Measurements from ENCODE around the gene RBBP6. TPM values are rescaled to one million over a fixed set of nuclear protein-coding genes. Genes with fewer than 3 reads are reported as not detected.

Gene RBBP6
- polyA plus RNA-seq, 2 of the 4 experiments (the other 2 are of a cell fraction) = 25.0 to 49.3 TPM

DNA sequence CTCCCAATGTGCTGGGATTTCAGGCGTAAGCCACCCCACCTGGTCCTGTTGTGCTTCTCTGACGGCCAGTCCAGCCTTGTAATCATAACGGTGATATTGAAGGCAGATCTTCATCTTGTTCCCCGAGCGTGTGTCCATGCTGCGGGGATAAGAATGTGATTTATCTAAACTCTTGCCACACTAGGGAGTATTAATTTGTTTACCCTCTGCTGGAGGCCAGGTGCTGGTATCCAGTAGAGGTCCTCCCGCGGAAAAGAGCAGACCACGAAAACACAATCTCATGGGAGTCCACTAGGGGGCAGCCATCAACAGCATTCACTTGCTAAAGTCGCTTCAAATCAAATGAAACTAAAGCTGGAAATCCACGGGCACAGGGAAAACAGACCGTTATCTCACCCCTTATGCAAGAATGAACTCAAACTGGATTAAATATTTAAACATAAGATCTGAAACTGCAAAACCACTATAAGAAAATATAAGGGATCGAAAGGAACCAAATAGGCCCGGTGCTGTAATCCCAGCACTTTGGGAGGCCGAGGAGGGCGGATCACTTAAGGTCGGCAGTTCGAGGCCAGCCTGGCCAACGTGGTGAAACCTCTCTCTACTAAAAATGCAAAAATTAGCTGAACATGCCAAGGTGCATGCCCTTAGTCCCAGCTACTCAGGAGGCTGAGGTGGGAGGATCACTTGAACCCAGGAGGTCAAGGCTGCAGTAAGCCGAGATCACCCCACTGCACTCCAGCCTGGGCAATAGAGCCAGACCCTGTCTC lies 22.3 kb upstream of the RBBP6 start:
- TF ChIP-seq, protein P1, sequence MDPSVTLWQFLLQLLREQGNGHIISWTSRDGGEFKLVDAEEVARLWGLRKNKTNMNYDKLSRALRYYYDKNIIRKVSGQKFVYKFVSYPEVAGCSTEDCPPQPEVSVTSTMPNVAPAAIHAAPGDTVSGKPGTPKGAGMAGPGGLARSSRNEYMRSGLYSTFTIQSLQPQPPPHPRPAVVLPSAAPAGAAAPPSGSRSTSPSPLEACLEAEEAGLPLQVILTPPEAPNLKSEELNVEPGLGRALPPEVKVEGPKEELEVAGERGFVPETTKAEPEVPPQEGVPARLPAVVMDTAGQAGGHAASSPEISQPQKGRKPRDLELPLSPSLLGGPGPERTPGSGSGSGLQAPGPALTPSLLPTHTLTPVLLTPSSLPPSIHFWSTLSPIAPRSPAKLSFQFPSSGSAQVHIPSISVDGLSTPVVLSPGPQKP (IDR thresholded peaks at IDR 0.05; ENCODE audit: low read depth, low read length) = no peak
- TF ChIP-seq JUNB (IDR thresholded peaks at IDR 0.05) (no peak), SMC3 (IDR thresholded peaks at IDR 0.05) (peak; percentile 83), KDM1A (IDR thresholded peaks at IDR 0.05; ENCODE audit: low read depth) (0 out of 2 replicates have a peak, but pooled peaks have one; percentile 45), FOSL2 (IDR thresholded peaks at IDR 0.05) (no peak), FOSL2 (CRISPR knock-in tag; IDR thresholded peaks at IDR 0.05) (no peak), RAD21 (conservative IDR thresholded peaks at IDR 0.05 in 1 of 2, IDR thresholded peaks at IDR 0.05 in 1 of 2) (peak; percentile 86 to 90), NFE2L2 (conservative IDR thresholded peaks at IDR 0.05; ENCODE audit: low read length) (no peak), RFX5 (IDR thresholded peaks at IDR 0.05) (peak; percentile 50; the same call in 1 of the 2 replicates), CHD4 (IDR thresholded peaks at IDR 0.05; ENCODE audit: borderline replicate concordance) (peak; percentile 88; the same call in 1 of the 2 replicates), RNF2 (IDR thresholded peaks at IDR 0.05; ENCODE audit: borderline replicate concordance, low read depth) (no peak), HDAC2 (IDR thresholded peaks at IDR 0.05) (peak; percentile 66; the same call in 1 of the 2 replicates), RCOR1 (IDR thresholded peaks at IDR 0.05; ENCODE audit: low read depth, low read length) (no peak)
- TF ChIP-seq, protein P2, sequence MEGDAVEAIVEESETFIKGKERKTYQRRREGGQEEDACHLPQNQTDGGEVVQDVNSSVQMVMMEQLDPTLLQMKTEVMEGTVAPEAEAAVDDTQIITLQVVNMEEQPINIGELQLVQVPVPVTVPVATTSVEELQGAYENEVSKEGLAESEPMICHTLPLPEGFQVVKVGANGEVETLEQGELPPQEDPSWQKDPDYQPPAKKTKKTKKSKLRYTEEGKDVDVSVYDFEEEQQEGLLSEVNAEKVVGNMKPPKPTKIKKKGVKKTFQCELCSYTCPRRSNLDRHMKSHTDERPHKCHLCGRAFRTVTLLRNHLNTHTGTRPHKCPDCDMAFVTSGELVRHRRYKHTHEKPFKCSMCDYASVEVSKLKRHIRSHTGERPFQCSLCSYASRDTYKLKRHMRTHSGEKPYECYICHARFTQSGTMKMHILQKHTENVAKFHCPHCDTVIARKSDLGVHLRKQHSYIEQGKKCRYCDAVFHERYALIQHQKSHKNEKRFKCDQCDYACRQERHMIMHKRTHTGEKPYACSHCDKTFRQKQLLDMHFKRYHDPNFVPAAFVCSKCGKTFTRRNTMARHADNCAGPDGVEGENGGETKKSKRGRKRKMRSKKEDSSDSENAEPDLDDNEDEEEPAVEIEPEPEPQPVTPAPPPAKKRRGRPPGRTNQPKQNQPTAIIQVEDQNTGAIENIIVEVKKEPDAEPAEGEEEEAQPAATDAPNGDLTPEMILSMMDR (IDR thresholded peaks at IDR 0.05) = peak; percentile 94
- TF ChIP-seq, protein P3, sequence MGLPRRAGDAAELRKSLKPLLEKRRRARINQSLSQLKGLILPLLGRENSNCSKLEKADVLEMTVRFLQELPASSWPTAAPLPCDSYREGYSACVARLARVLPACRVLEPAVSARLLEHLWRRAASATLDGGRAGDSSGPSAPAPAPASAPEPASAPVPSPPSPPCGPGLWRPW (IDR thresholded peaks at IDR 0.05) = no peak
- Histone ChIP-seq H3K27ac (peak overlapping the region in 1 of 2 experiments; percentile 74; a peak in 3 of 6 replicates), H3K4me3 (peak overlapping the region; percentile 31), H3K4me2 (peak overlapping the region; percentile 59), H3K4me1 (no peaks in the 10 kb centered on the region), H3K9me3 (no peaks in the 10 kb centered on the region)
- 13% methylated on average over 20 of the region's 20 CpGs for WGBS (ENCODE audit: missing lambda C conversion rate)
- no peak for FAIRE-seq
- ChIA-PET CTCF (interaction anchor here (0.6 to 5.6 kb wide), 39 partner anchors 9 to 1444 kb away, joined by 3 to 67 read pairs (median 3); partner anchors contain the start of gene RBBP6), POLR2A (interaction anchor here (1.0 kb wide), 1 partner anchor 22 kb away, joined by 5 read pairs; the partner anchor contains the start of gene RBBP6)
- peak; percentile 91 to 94 for ATAC-seq
- DNase-seq (ENCODE audit: low read depth in 1 of 2, low spot score in 1 of 2) = peak; percentile 74 to 91

DNA sequence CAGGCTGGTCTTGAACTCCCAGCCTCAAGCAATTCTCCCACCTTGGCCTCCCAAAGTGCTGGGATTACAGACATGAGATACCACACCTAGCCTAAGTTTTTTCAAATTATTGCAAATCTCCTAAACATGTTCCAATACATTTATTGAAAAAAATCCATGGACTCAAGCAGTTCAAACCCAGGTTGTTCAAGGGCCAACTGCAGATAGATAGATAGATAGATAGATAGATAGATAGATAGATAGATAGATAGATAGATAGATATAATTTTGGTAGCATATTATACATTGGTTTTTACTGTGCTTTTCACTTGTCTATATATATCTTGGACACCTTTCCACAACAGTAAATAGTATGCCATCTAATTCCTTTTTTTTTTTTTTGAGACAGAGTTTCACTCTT lies 20.9 kb upstream of the RBBP6 start:
- H3K4me3 ChIP-seq = no peak overlapping the region
- H3K4me2 ChIP-seq = no peak overlapping the region
- TF ChIP-seq ZSCAN20 (CRISPR knock-in tag; IDR thresholded peaks at IDR 0.05) (no peak), KDM1A (IDR thresholded peaks at IDR 0.05; ENCODE audit: low read depth) (no peak), RCOR1 (IDR thresholded peaks at IDR 0.05; ENCODE audit: low read depth, low read length) (no peak), EHF (CRISPR knock-in tag; IDR thresholded peaks at IDR 0.05) (no peak), ZNF302 (CRISPR knock-in tag; IDR thresholded peaks at IDR 0.05) (no peak), TP53 (CRISPR knock-in tag; IDR thresholded peaks at IDR 0.05) (no peak)
- ATAC-seq (no peak), DNase-seq (ENCODE audit: low read depth in 1 of 2, low spot score in 1 of 2) (no peak), FAIRE-seq (no peak)
- POLR2A ChIA-PET = no interaction called here
- no peaks in the 10 kb centered on the region for H3K9me3 ChIP-seq
- CTCF ChIA-PET = interaction anchor here (0.6 to 2.9 kb wide), 5 partner anchors 14 to 473 kb away, joined by 3 to 14 read pairs (median 5); no protein-coding TSS in a partner anchor
- H3K27ac ChIP-seq = no peak overlapping the region
- H3K4me1 ChIP-seq = peaks cover 2% of the 10 kb centered on the region; the same call in 1 of the 3 replicates

DNA sequence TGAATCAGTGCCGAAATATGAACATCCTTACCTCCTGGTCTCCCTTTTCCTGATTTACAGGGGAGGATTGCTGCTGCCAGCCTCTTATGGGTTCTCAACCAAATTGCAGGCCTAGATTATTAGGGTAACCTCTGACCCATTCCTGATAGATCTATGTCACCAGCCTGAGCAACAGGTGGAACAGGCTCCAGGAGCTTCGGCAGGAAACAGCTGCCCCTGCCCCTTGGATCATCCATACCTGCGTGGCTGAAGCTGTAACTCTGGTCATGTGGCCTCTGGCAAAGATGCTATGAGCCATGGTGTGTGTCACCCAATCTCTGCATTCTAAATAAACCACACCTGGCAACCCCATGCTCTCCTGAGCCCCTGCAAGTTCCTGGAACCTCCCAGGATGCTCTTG lies 18.4 kb upstream of the RBBP6 start:
- POLR2A ChIA-PET = no interaction called here
- CTCF ChIA-PET = interaction anchor here (0.6 to 1.3 kb wide), 6 partner anchors 59 to 729 kb away, joined by 3 to 5 read pairs (median 3); no protein-coding TSS in a partner anchor
- FAIRE-seq = no peak

More for the DNA sequence above, 18.4 kb upstream of the RBBP6 start:
- Histone ChIP-seq H3K4me2 (no peak overlapping the region), H3K4me3 (no peak overlapping the region), H3K9me3 (no peaks in the 10 kb centered on the region), H3K27ac (no peak overlapping the region), H3K4me1 (peaks cover 20% of the 10 kb centered on the region)
- 73% methylated on average over 1 of the region's 3 CpGs for WGBS (ENCODE audit: missing lambda C conversion rate)
- ATAC-seq (no peak), DNase-seq (ENCODE audit: low read depth in 1 of 2, low spot score in 1 of 2) (no peak)
- no peak for TF ChIP-seq EHF (CRISPR knock-in tag; IDR thresholded peaks at IDR 0.05)
- no peak for TF ChIP-seq CBX2 (IDR thresholded peaks at IDR 0.05; ENCODE audit: borderline replicate concordance, low read depth)
- TF ChIP-seq RNF2 (IDR thresholded peaks at IDR 0.05; ENCODE audit: borderline replicate concordance, low read depth) = no peak
- no peak for TF ChIP-seq HOXB5 (CRISPR knock-in tag; IDR thresholded peaks at IDR 0.05)
- TF ChIP-seq, protein P4, sequence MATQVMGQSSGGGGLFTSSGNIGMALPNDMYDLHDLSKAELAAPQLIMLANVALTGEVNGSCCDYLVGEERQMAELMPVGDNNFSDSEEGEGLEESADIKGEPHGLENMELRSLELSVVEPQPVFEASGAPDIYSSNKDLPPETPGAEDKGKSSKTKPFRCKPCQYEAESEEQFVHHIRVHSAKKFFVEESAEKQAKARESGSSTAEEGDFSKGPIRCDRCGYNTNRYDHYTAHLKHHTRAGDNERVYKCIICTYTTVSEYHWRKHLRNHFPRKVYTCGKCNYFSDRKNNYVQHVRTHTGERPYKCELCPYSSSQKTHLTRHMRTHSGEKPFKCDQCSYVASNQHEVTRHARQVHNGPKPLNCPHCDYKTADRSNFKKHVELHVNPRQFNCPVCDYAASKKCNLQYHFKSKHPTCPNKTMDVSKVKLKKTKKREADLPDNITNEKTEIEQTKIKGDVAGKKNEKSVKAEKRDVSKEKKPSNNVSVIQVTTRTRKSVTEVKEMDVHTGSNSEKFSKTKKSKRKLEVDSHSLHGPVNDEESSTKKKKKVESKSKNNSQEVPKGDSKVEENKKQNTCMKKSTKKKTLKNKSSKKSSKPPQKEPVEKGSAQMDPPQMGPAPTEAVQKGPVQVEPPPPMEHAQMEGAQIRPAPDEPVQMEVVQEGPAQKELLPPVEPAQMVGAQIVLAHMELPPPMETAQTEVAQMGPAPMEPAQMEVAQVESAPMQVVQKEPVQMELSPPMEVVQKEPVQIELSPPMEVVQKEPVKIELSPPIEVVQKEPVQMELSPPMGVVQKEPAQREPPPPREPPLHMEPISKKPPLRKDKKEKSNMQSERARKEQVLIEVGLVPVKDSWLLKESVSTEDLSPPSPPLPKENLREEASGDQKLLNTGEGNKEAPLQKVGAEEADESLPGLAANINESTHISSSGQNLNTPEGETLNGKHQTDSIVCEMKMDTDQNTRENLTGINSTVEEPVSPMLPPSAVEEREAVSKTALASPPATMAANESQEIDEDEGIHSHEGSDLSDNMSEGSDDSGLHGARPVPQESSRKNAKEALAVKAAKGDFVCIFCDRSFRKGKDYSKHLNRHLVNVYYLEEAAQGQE (IDR thresholded peaks at IDR 0.05) = no peak
- TF ChIP-seq, protein P5, sequence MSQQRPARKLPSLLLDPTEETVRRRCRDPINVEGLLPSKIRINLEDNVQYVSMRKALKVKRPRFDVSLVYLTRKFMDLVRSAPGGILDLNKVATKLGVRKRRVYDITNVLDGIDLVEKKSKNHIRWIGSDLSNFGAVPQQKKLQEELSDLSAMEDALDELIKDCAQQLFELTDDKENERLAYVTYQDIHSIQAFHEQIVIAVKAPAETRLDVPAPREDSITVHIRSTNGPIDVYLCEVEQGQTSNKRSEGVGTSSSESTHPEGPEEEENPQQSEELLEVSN (IDR thresholded peaks at IDR 0.05; ENCODE audit: borderline replicate concordance, low read depth) = no peak
- TF ChIP-seq KDM5A (IDR thresholded peaks at IDR 0.05) = no peak

Data from A549 (cell line).